A549 (cell line): ENCODE data around the gene MAGI1.

Experiments
- POLR2AphosphoS2 ChIP-seq: conservative IDR thresholded peaks from 2 replicates; pipeline ENCODE4 v1.6.1; 2012; ENCODE audit warnings: low read length, improper control_type of control experiment, inconsistent platforms
- TF ChIP-seq, protein P1 (sequence below): fragments of 200-600 bp; sonication (generic); IDR thresholded peaks from 2 replicates; pipeline ENCODE4 v1.6.1; 2016; ENCODE audit warnings: antibody characterized with exemption, mild to moderate bottlenecking, moderate library complexity

GRCh38 chr3:65927576-65927975 is 111.1 kb downstream of the MAGI1 start:
- TF ChIP-seq, protein P1, sequence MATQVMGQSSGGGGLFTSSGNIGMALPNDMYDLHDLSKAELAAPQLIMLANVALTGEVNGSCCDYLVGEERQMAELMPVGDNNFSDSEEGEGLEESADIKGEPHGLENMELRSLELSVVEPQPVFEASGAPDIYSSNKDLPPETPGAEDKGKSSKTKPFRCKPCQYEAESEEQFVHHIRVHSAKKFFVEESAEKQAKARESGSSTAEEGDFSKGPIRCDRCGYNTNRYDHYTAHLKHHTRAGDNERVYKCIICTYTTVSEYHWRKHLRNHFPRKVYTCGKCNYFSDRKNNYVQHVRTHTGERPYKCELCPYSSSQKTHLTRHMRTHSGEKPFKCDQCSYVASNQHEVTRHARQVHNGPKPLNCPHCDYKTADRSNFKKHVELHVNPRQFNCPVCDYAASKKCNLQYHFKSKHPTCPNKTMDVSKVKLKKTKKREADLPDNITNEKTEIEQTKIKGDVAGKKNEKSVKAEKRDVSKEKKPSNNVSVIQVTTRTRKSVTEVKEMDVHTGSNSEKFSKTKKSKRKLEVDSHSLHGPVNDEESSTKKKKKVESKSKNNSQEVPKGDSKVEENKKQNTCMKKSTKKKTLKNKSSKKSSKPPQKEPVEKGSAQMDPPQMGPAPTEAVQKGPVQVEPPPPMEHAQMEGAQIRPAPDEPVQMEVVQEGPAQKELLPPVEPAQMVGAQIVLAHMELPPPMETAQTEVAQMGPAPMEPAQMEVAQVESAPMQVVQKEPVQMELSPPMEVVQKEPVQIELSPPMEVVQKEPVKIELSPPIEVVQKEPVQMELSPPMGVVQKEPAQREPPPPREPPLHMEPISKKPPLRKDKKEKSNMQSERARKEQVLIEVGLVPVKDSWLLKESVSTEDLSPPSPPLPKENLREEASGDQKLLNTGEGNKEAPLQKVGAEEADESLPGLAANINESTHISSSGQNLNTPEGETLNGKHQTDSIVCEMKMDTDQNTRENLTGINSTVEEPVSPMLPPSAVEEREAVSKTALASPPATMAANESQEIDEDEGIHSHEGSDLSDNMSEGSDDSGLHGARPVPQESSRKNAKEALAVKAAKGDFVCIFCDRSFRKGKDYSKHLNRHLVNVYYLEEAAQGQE = no peak
- TF ChIP-seq POLR2AphosphoS2 = no peak
